HUES6 (cell line): ENCODE data around the gene SMIM15.

Source experiments
- H3K27ac ChIP-seq: 2 replicates; pipeline ENCODE4 v1.7.0; 2013; ENCODE audit warnings: low read depth, mild to moderate bottlenecking, low read length, inconsistent platforms
- H3K27me3 ChIP-seq: 2 replicates; pipeline ENCODE4 v1.6.1; 2013; ENCODE audit warnings: low read length; ENCODE audit not compliant: control insufficient read depth, insufficient read depth
- H3K36me3 ChIP-seq: 2 replicates; pipeline ENCODE4 v1.6.1; 2013; ENCODE audit warnings: low read length; ENCODE audit not compliant: control insufficient read depth, insufficient read depth
- H3K4me1 ChIP-seq: 2 replicates; pipeline ENCODE4 v1.6.1; 2013; ENCODE audit warnings: low read length; ENCODE audit not compliant: control insufficient read depth, insufficient read depth
- H3K4me3 ChIP-seq: 2 replicates; pipeline ENCODE4 v1.5.1; 2013; ENCODE audit warnings: low read depth, low read length
- H3K9ac ChIP-seq: one replicate; pipeline ENCODE4 v1.6.1; 2013; ENCODE audit warnings: mild to moderate bottlenecking, low read length
- H3K9me3 ChIP-seq: 2 replicates; pipeline ENCODE4 v1.6.1; 2013; ENCODE audit warnings: low read depth, low read length; ENCODE audit not compliant: control insufficient read depth, insufficient read depth

Gene SMIM15

GRCh38 chr5:61182449-61182848, 20.2 kb upstream of the SMIM15 start:
- H3K9ac ChIP-seq, result no peak overlapping the region
- no peak overlapping the region for H3K4me3 ChIP-seq

GRCh38 chr5:61180886-61181285, 18.6 kb upstream of the SMIM15 start:
- H3K4me1 ChIP-seq, result no peaks in the 10 kb centered on the region
- no peak overlapping the region for H3K27ac ChIP-seq
- H3K4me3 ChIP-seq, result no peak overlapping the region
- no peak overlapping the region for H3K9ac ChIP-seq
- H3K36me3 ChIP-seq, result no peaks in the 10 kb centered on the region
- H3K27me3 ChIP-seq, result no peaks in the 10 kb centered on the region
- no peaks in the 10 kb centered on the region for H3K9me3 ChIP-seq

More at GRCh38 chr5:61182449-61182848, 20.2 kb upstream of the SMIM15 start:
- Histone ChIP-seq H3K27me3 (no peaks in the 10 kb centered on the region), H3K27ac (no peak overlapping the region), H3K4me1 (peaks cover 3% of the 10 kb centered on the region), H3K36me3 (no peaks in the 10 kb centered on the region), H3K9me3 (no peaks in the 10 kb centered on the region; the same call in 1 of the 2 replicates)

GRCh38 chr5:61178702-61179101, 16.4 kb upstream of the SMIM15 start:
- no peak overlapping the region for H3K27ac ChIP-seq
- H3K36me3 ChIP-seq, result no peaks in the 10 kb centered on the region
- no peaks in the 10 kb centered on the region for H3K4me1 ChIP-seq
- H3K9me3 ChIP-seq, result no peaks in the 10 kb centered on the region
- H3K9ac ChIP-seq, result no peak overlapping the region
- no peak overlapping the region for H3K4me3 ChIP-seq
- no peaks in the 10 kb centered on the region for H3K27me3 ChIP-seq

- Histone ChIP-seq H3K4me1 (no peaks in the 10 kb centered on the region), H3K36me3 (no peaks in the 10 kb centered on the region), H3K9me3 (no peaks in the 10 kb centered on the region), H3K27ac (no peak overlapping the region), H3K4me3 (no peak overlapping the region), H3K27me3 (no peaks in the 10 kb centered on the region), H3K9ac (no peak overlapping the region)
Observed at GRCh38 chr5:61177716-61178115, 15.4 kb upstream of the SMIM15 start.

- no peaks in the 10 kb centered on the region for H3K27me3 ChIP-seq
- H3K4me3 ChIP-seq, result no peak overlapping the region
- H3K9ac ChIP-seq, result no peak overlapping the region
- H3K36me3 ChIP-seq, result no peaks in the 10 kb centered on the region
- no peak overlapping the region for H3K27ac ChIP-seq
- H3K4me1 ChIP-seq, result no peaks in the 10 kb centered on the region
- no peaks in the 10 kb centered on the region for H3K9me3 ChIP-seq
Observed at GRCh38 chr5:61177070-61177469, 14.8 kb upstream of the SMIM15 start.

- Histone ChIP-seq H3K36me3 (no peaks in the 10 kb centered on the region), H3K9ac (no peak overlapping the region)
Observed at GRCh38 chr5:61176631-61177030, 14.4 kb upstream of the SMIM15 start.

GRCh38 chr5:61171479-61171878, 9.2 kb upstream of the SMIM15 start:
- H3K27ac ChIP-seq, result no peak overlapping the region
- H3K36me3 ChIP-seq, result no peaks in the 10 kb centered on the region
- no peaks in the 10 kb centered on the region for H3K27me3 ChIP-seq
- no peak overlapping the region for H3K4me3 ChIP-seq
- peaks cover 6% of the 10 kb centered on the region; the same call in 1 of the 2 replicates for H3K4me1 ChIP-seq
- no peak overlapping the region for H3K9ac ChIP-seq
- no peaks in the 10 kb centered on the region for H3K9me3 ChIP-seq

More at GRCh38 chr5:61176631-61177030, 14.4 kb upstream of the SMIM15 start:
- H3K27ac ChIP-seq, result no peak overlapping the region
- no peaks in the 10 kb centered on the region for H3K27me3 ChIP-seq
- no peak overlapping the region for H3K4me3 ChIP-seq
- no peaks in the 10 kb centered on the region for H3K4me1 ChIP-seq
- H3K9me3 ChIP-seq, result no peaks in the 10 kb centered on the region

- peaks cover 4% of the 10 kb centered on the region for H3K36me3 ChIP-seq
- no peak overlapping the region for H3K4me3 ChIP-seq
- no peak overlapping the region for H3K9ac ChIP-seq
- H3K27ac ChIP-seq, result no peak overlapping the region
- H3K27me3 ChIP-seq, result no peaks in the 10 kb centered on the region
- peaks cover 5% of the 10 kb centered on the region for H3K9me3 ChIP-seq
- peaks cover 12% of the 10 kb centered on the region; the same call in 1 of the 2 replicates for H3K4me1 ChIP-seq
Observed at GRCh38 chr5:61168951-61169350, 6.7 kb upstream of the SMIM15 start.

- H3K9me3 ChIP-seq, result peaks cover 7% of the 10 kb centered on the region
- no peak overlapping the region for H3K9ac ChIP-seq
- H3K27me3 ChIP-seq, result no peaks in the 10 kb centered on the region
- peaks cover 4% of the 10 kb centered on the region for H3K36me3 ChIP-seq
- peaks cover 19% of the 10 kb centered on the region; the same call in 1 of the 2 replicates for H3K4me1 ChIP-seq
- no peak overlapping the region for H3K4me3 ChIP-seq
- no peak overlapping the region for H3K27ac ChIP-seq
Observed at GRCh38 chr5:61167382-61167781, 5.1 kb upstream of the SMIM15 start.

- H3K4me3 ChIP-seq, result peak overlapping the region; percentile 97
- no peak overlapping the region for H3K9ac ChIP-seq
- H3K9me3 ChIP-seq, result peaks cover 7% of the 10 kb centered on the region
- peaks cover 27% of the 10 kb centered on the region for H3K36me3 ChIP-seq
- no peak overlapping the region for H3K27ac ChIP-seq
- H3K4me1 ChIP-seq, result peaks cover 14% of the 10 kb centered on the region; the same call in 1 of the 2 replicates
- H3K27me3 ChIP-seq, result no peaks in the 10 kb centered on the region
Observed at GRCh38 chr5:61163905-61164304, 1.6 kb upstream of the SMIM15 start.

- H3K4me1 ChIP-seq, result peaks cover 14% of the 10 kb centered on the region; the same call in 1 of the 2 replicates
- peaks cover 7% of the 10 kb centered on the region for H3K9me3 ChIP-seq
- peaks cover 35% of the 10 kb centered on the region for H3K36me3 ChIP-seq
- H3K4me3 ChIP-seq, result peak overlapping the region; percentile 97
- H3K27ac ChIP-seq, result peak overlapping the region; percentile 91
- H3K27me3 ChIP-seq, result no peaks in the 10 kb centered on the region
- peak overlapping the region; percentile 91 for H3K9ac ChIP-seq
Observed at GRCh38 chr5:61162832-61163567, 732 bp upstream of the SMIM15 start.
